ENCODE data around the gene NECTIN3. TPM values are rescaled to one million over a fixed set of nuclear protein-coding genes. Genes with fewer than 3 reads are reported as not detected.

The NECTIN3 gene
- total RNA-seq, 1 experiment from 2014 or later: 83.4 TPM

GRCh38 chr3:111069974-111070771, 1.4 kb upstream of the NECTIN3 start:
- Histone ChIP-seq H3K4me1 (replicated peaks) (peaks cover 11% of the 10 kb centered on the region), H3K9me3 (replicated peaks) (no peaks in the 10 kb centered on the region), H3K27me3 (replicated peaks) (no peaks in the 10 kb centered on the region), H3K36me3 (peaks cover 9% of the 10 kb centered on the region; the same call in 1 of the 2 replicates), H3K4me3 (peak overlapping the region; percentile 94), H3K27ac (peak overlapping the region; percentile 84)
- peak in 1 of 2 experiments; percentile 28 for DNase-seq (ENCODE audit: low read depth in 1 of 2, low spot score in 2 of 2)

- H3K27me3 ChIP-seq (replicated peaks): no peaks in the 10 kb centered on the region
- peak overlapping the region; percentile 84 for H3K27ac ChIP-seq
- peak in 1 of 2 experiments; percentile 67 for DNase-seq (ENCODE audit: low read depth in 1 of 2, low spot score in 2 of 2)
- H3K9me3 ChIP-seq (replicated peaks): no peaks in the 10 kb centered on the region
- H3K4me3 ChIP-seq: peak overlapping the region; percentile 94
- peaks cover 9% of the 10 kb centered on the region; the same call in 1 of the 2 replicates for H3K36me3 ChIP-seq
- peaks cover 11% of the 10 kb centered on the region for H3K4me1 ChIP-seq (replicated peaks)
Observed at GRCh38 chr3:111070772-111071256, 802 bp upstream of the NECTIN3 start.

GRCh38 chr3:111072031-111072921, 660 bp downstream of the NECTIN3 start:
- Histone ChIP-seq H3K4me1 (replicated peaks) (peaks cover 11% of the 10 kb centered on the region), H3K36me3 (peaks cover 9% of the 10 kb centered on the region; the same call in 1 of the 2 replicates), H3K9me3 (replicated peaks) (no peaks in the 10 kb centered on the region), H3K27me3 (replicated peaks) (no peaks in the 10 kb centered on the region), H3K4me3 (peak overlapping the region; percentile 94), H3K27ac (peak overlapping the region; percentile 84)
- DNase-seq (ENCODE audit: low read depth in 1 of 2, low spot score in 2 of 2): peak; percentile 40 to 54

GRCh38 chr3:111073218-111073617, 1.6 kb downstream of the NECTIN3 start:
- H3K27me3 ChIP-seq (replicated peaks): no peaks in the 10 kb centered on the region
- peaks cover 9% of the 10 kb centered on the region; the same call in 1 of the 2 replicates for H3K36me3 ChIP-seq
- H3K4me1 ChIP-seq (replicated peaks): peaks cover 11% of the 10 kb centered on the region
- peak overlapping the region; percentile 94 for H3K4me3 ChIP-seq
- peak in 1 of 2 experiments; percentile 27 for DNase-seq (ENCODE audit: low read depth in 1 of 2, low spot score in 2 of 2)
- H3K27ac ChIP-seq: no peak overlapping the region; the same call in 1 of the 2 replicates
- no peaks in the 10 kb centered on the region for H3K9me3 ChIP-seq (replicated peaks)

- Histone ChIP-seq H3K9me3 (replicated peaks) (no peaks in the 10 kb centered on the region), H3K36me3 (peaks cover 6% of the 10 kb centered on the region; the same call in 1 of the 2 replicates), H3K4me3 (no peak overlapping the region), H3K4me1 (replicated peaks) (peaks cover 17% of the 10 kb centered on the region), H3K27me3 (replicated peaks) (no peaks in the 10 kb centered on the region), H3K27ac (no peak overlapping the region)
- no peak for DNase-seq (ENCODE audit: low read depth in 1 of 2, low spot score in 2 of 2)
Observed at GRCh38 chr3:111076732-111077131, 5.1 kb downstream of the NECTIN3 start.

- no peaks in the 10 kb centered on the region for H3K27me3 ChIP-seq (replicated peaks)
- no peak overlapping the region for H3K4me3 ChIP-seq
- peaks cover 2% of the 10 kb centered on the region; the same call in 1 of the 2 replicates for H3K36me3 ChIP-seq
- H3K27ac ChIP-seq: no peak overlapping the region
- no peaks in the 10 kb centered on the region for H3K9me3 ChIP-seq (replicated peaks)
- peaks cover 20% of the 10 kb centered on the region for H3K4me1 ChIP-seq (replicated peaks)
- no peak for DNase-seq (ENCODE audit: low read depth in 1 of 2, low spot score in 2 of 2)
Observed at GRCh38 chr3:111077369-111077768, 5.8 kb downstream of the NECTIN3 start.

- Histone ChIP-seq H3K27ac (peak overlapping the region; percentile 37; the same call in 1 of the 2 replicates), H3K4me3 (no peak overlapping the region), H3K4me1 (replicated peaks) (peaks cover 17% of the 10 kb centered on the region), H3K36me3 (no peaks in the 10 kb centered on the region), H3K27me3 (replicated peaks) (no peaks in the 10 kb centered on the region), H3K9me3 (replicated peaks) (no peaks in the 10 kb centered on the region)
- DNase-seq (ENCODE audit: low read depth in 1 of 2, low spot score in 2 of 2): peak in 1 of 2 experiments; percentile 40
Observed at GRCh38 chr3:111080413-111080812, 8.8 kb downstream of the NECTIN3 start.

GRCh38 chr3:111081008-111081545, 9.5 kb downstream of the NECTIN3 start:
- no peak overlapping the region for H3K4me3 ChIP-seq
- H3K9me3 ChIP-seq (replicated peaks): no peaks in the 10 kb centered on the region
- H3K27me3 ChIP-seq (replicated peaks): no peaks in the 10 kb centered on the region
- peak in 1 of 2 experiments; percentile 48 for DNase-seq (ENCODE audit: low read depth in 1 of 2, low spot score in 2 of 2)
- peak overlapping the region; percentile 37 for H3K27ac ChIP-seq
- peaks cover 17% of the 10 kb centered on the region for H3K4me1 ChIP-seq (replicated peaks)
- no peaks in the 10 kb centered on the region for H3K36me3 ChIP-seq

GRCh38 chr3:111084911-111085310, 13.3 kb downstream of the NECTIN3 start:
- Histone ChIP-seq H3K4me3 (no peak overlapping the region), H3K36me3 (no peaks in the 10 kb centered on the region), H3K9me3 (replicated peaks) (no peaks in the 10 kb centered on the region), H3K27ac (no peak overlapping the region), H3K4me1 (replicated peaks) (peaks cover 17% of the 10 kb centered on the region), H3K27me3 (replicated peaks) (no peaks in the 10 kb centered on the region)
- no peak for DNase-seq (ENCODE audit: low read depth in 1 of 2, low spot score in 2 of 2)

- no peak overlapping the region for H3K4me3 ChIP-seq
- no peaks in the 10 kb centered on the region for H3K4me1 ChIP-seq (replicated peaks)
- no peaks in the 10 kb centered on the region for H3K27me3 ChIP-seq (replicated peaks)
- H3K36me3 ChIP-seq: no peaks in the 10 kb centered on the region
- H3K9me3 ChIP-seq (replicated peaks): no peaks in the 10 kb centered on the region
- no peak overlapping the region for H3K27ac ChIP-seq
- DNase-seq (ENCODE audit: low read depth in 1 of 2, low spot score in 2 of 2): no peak
Observed at GRCh38 chr3:111087924-111088469, 16.4 kb downstream of the NECTIN3 start.

GRCh38 chr3:111096487-111097209, 25.0 kb downstream of the NECTIN3 start:
- H3K9me3 ChIP-seq (replicated peaks): no peaks in the 10 kb centered on the region
- H3K36me3 ChIP-seq: peaks cover 6% of the 10 kb centered on the region; the same call in 1 of the 2 replicates
- H3K4me3 ChIP-seq: no peak overlapping the region
- H3K27me3 ChIP-seq (replicated peaks): no peaks in the 10 kb centered on the region
- no peak overlapping the region for H3K27ac ChIP-seq
- no peaks in the 10 kb centered on the region for H3K4me1 ChIP-seq (replicated peaks)
- DNase-seq (ENCODE audit: low read depth in 1 of 2, low spot score in 2 of 2): no peak

- H3K4me1 ChIP-seq (replicated peaks): 0 out of 2 replicates have a peak, but pooled peaks cover 3% of the 10 kb centered on the region
- H3K9me3 ChIP-seq (replicated peaks): no peaks in the 10 kb centered on the region
- no peak overlapping the region for H3K27ac ChIP-seq
- no peak overlapping the region for H3K4me3 ChIP-seq
- no peak for DNase-seq (ENCODE audit: low read depth in 1 of 2, low spot score in 2 of 2)
- H3K36me3 ChIP-seq: no peaks in the 10 kb centered on the region
- H3K27me3 ChIP-seq (replicated peaks): no peaks in the 10 kb centered on the region
Observed at GRCh38 chr3:111103807-111104206, 32.2 kb downstream of the NECTIN3 start.
